Ascending aorta (tissue), 2 donors: ENCODE measurements around the gene DPYSL4. TPM values are rescaled to one million over a fixed set of nuclear protein-coding genes. Genes with fewer than 3 reads are reported as not detected.

Experiments
- DNase-seq, 2 donors: peaks; one replicate each; pipeline ENCODE4 v3.0.0-alpha.2; 2019; ENCODE audit warnings: low spot score in 2 of 2
- H3K27ac ChIP-seq, 2 donors: fragments of 200-600 bp; sonication (generic); one replicate each; pipeline ENCODE4 v1.5.1; 2016 to 2017; ENCODE audit warnings: mild to moderate bottlenecking in 1 of 2
- H3K27me3 ChIP-seq: fragments of 200-600 bp; sonication (generic); one replicate; pipeline ENCODE4 v1.5.1; 2017
- H3K36me3 ChIP-seq, 2 donors: fragments of 200-600 bp; sonication (generic); one replicate each; pipeline ENCODE4 v1.5.1; 2016
- H3K4me1 ChIP-seq, 2 donors: fragments of 200-600 bp; sonication (generic); one replicate each; pipeline ENCODE4 v1.5.1; 2016 to 2017; ENCODE audit warnings: mild to moderate bottlenecking in 1 of 2
- H3K4me3 ChIP-seq, 2 donors: fragments of 200-600 bp; sonication (generic); one replicate each; pipeline ENCODE4 v1.5.1; 2016 to 2017; ENCODE audit warnings: mild to moderate bottlenecking in 1 of 2
- H3K9me3 ChIP-seq, 2 donors: fragments of 200-600 bp; sonication (generic); one replicate each; pipeline ENCODE4 v1.5.1; 2016
- CTCF ChIP-seq, 3 experiments: fragments of 200-600 bp in 2 of 3; fragments of 450-650 bp in 1 of 3; sonication (generic) in 2 of 3; IDR thresholded peaks; one replicate each; pipeline ENCODE4 v1.5.1; 2016 to 2019; ENCODE audit warnings: antibody characterized with exemption in 3 of 3, mild to moderate bottlenecking in 1 of 3, moderate library complexity in 1 of 3
- intact Hi-C: fragments of 100-400 bp; cut with DNase I; formaldehyde crosslinking; loops from one replicate; pipeline ENCODE4 v1.15.1; 2023
- total RNA-seq: library from RNA; depleted of rRNA; stranded (reverse); fragments of >200 nt; gene quantifications from one replicate; pipeline ENCODE4 v1.1.0, GENCODE V29; 2016

The DPYSL4 gene
- total RNA-seq, 1 donor from 2014 or later: not detected

DNA sequence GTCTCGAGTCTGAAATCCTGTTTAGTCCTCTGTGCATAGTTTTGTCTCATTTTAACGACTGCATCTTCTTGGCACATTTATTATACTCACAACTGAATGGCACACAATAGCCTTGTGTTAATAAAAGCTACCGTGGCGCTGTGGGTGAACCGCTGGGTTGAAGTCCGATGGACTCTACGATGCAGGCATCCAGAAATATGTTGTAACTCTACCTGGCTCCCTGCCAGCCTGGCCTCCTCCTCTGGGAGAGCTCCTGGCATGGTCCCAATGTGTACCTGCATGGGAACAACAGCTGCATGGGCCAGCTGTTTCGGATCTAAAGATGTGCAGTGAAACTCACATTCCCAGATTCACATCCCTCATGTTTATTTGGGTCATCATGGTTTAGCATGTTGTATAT, 3.7 kb upstream of the DPYSL4 start:
- H3K9me3 ChIP-seq: no peaks in the 10 kb centered on the region
- TF ChIP-seq CTCF (IDR thresholded peaks at IDR 0.05): no peak
- H3K4me1 ChIP-seq: peaks cover 4 to 15% of the 10 kb centered on the region in 2 donors
- DNase-seq: no peak
- intact Hi-C loops: no loop called here
- H3K27me3 ChIP-seq: peaks cover 29% of the 10 kb centered on the region
- H3K36me3 ChIP-seq: no peaks in the 10 kb centered on the region
- no peak overlapping the region for H3K4me3 ChIP-seq
- no peak overlapping the region for H3K27ac ChIP-seq

DNA sequence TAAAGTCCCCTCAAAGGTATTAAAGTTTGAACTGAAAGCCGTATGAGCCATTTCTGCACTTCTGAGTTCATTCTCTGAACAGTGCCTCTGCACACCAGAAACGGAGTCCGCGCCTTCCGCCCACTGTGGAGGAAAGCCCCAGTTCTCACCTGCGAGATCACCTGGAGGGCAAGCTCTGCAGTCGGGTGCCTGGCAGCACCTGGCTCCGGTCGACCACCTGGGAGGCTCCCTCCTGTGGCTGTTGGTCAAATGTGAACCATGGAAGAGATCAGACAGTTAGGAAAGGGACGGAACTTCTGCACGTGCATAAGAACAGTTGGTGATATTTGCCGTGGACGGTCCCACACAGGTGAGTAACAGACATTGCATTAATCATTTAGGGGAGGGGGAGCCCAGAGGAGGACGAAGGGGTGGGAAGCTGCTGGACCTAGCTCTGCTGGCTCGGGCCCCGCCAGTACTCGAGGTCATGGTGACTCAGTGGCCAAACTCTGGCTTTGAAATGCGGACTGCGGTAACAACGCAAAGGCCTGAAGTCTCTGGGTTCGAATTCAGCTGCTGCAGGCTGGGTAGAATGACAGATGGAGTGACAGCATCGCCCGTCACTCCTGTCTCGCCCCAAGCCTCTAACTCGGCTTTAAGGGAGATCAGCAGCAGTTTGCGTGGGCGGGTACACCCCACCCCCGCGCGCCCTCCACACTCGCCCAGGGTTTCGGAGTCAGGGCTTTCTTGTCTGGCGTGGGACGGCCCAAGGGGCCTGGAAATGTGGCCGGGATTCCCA, 1.7 kb upstream of the DPYSL4 start:
- intact Hi-C loops: no loop called here
- DNase-seq: no peak
- Histone ChIP-seq H3K36me3 (no peaks in the 10 kb centered on the region), H3K9me3 (no peaks in the 10 kb centered on the region), H3K4me3 (peak overlapping the region in 1 of 2 donors; percentile 12), H3K27ac (no peak overlapping the region), H3K4me1 (peaks cover 4 to 15% of the 10 kb centered on the region in 2 donors), H3K27me3 (peaks cover 32% of the 10 kb centered on the region)
- no peak for TF ChIP-seq CTCF (IDR thresholded peaks at IDR 0.05)

GRCh38 chr10:132185601-132186487, 904 bp upstream of the DPYSL4 start:
- TF ChIP-seq CTCF (IDR thresholded peaks at IDR 0.05): no peak
- Histone ChIP-seq H3K9me3 (no peaks in the 10 kb centered on the region), H3K4me1 (peaks cover 4 to 15% of the 10 kb centered on the region in 2 donors), H3K36me3 (no peaks in the 10 kb centered on the region), H3K4me3 (peak overlapping the region; percentile 41 to 54), H3K27ac (no peak overlapping the region), H3K27me3 (peaks cover 32% of the 10 kb centered on the region)
- intact Hi-C loops: no loop called here
- DNase-seq: no peak

GRCh38 chr10:132187430-132188138, 836 bp downstream of the DPYSL4 start:
- intact Hi-C loops: no loop called here
- TF ChIP-seq CTCF (IDR thresholded peaks at IDR 0.05): no peak
- Histone ChIP-seq H3K27me3 (peaks cover 32% of the 10 kb centered on the region), H3K4me3 (peak overlapping the region; percentile 41 to 54), H3K4me1 (peaks cover 4 to 15% of the 10 kb centered on the region in 2 donors), H3K27ac (no peak overlapping the region), H3K36me3 (no peaks in the 10 kb centered on the region), H3K9me3 (no peaks in the 10 kb centered on the region)
- no peak for DNase-seq

DNA sequence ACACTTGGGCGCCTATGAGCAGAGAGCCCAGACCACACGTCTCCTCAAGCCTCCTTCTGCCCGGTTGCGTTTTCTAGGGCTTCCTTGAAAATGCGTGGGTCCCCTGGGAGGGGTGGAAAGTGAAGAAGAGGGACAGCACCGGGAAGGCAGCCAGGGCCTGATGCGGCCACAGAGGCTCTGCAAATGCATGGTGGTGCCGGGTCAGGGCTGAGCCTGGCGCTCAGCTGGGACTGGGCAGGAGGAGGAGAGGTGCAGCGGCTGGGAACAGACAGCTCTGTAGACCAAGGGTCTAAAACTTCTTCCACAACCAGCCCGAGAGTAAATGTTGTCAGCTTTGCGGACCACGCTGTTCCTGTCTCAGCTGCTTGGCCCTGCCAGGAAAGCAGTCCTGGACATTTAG, 1.6 kb downstream of the DPYSL4 start:
- intact Hi-C loops: no loop called here
- DNase-seq: no peak
- Histone ChIP-seq H3K27ac (no peak overlapping the region), H3K9me3 (no peaks in the 10 kb centered on the region), H3K4me3 (no peak overlapping the region), H3K36me3 (no peaks in the 10 kb centered on the region), H3K27me3 (peaks cover 32% of the 10 kb centered on the region), H3K4me1 (peaks cover 4 to 15% of the 10 kb centered on the region in 2 donors)
- no peak for TF ChIP-seq CTCF (IDR thresholded peaks at IDR 0.05)
